CD4-positive, alpha-beta T cell treated with Interleukin-4 for 4 hours (primary cell): ENCODE measurements around the gene MEN1.
"Not testable (repeated sequence)": the region's sequence is repeated elsewhere in the genome, so short reads cannot be mapped to it uniquely, and the experiment has no call there.

Experiments
- DNase-seq: peaks from one replicate; pipeline ENCODE4 v3.0.0-alpha.2; 2020

MEN1 gene

GRCh38 chr11:64810271-64810890, at the start of gene MEN1:
Gene MEN1, minus strand, starts transcription at chr11:64810551. Its CDS starts 442 bp downstream, at chr11:64810109.
- DNase-seq, result peak; percentile 75

- peak; percentile 79 for DNase-seq
Observed at GRCh38 chr11:64859542-64860414, 49.4 kb upstream of the MEN1 start.

GRCh38 chr11:64858467-64859263, 48.3 kb upstream of the MEN1 start:
- DNase-seq, result peak; percentile 51

GRCh38 chr11:64857485-64857884, 47.1 kb upstream of the MEN1 start:
- DNase-seq, result no peak

GRCh38 chr11:64856382-64857227, 46.3 kb upstream of the MEN1 start:
- DNase-seq, result peak; percentile 47

- no peak for DNase-seq
Observed at GRCh38 chr11:64855596-64856304, 45.4 kb upstream of the MEN1 start.

- peak; percentile 59 for DNase-seq
Observed at GRCh38 chr11:64854534-64855502, 44.5 kb upstream of the MEN1 start.

- no peak for DNase-seq
Observed at GRCh38 chr11:64854157-64854533, 43.8 kb upstream of the MEN1 start.

- peak; percentile 23 for DNase-seq
Observed at GRCh38 chr11:64853709-64854108, 43.4 kb upstream of the MEN1 start.

- DNase-seq, result no peak
Observed at GRCh38 chr11:64852804-64853509, 42.6 kb upstream of the MEN1 start.

- DNase-seq, result no peak
Observed at GRCh38 chr11:64851831-64852351, 41.5 kb upstream of the MEN1 start.

GRCh38 chr11:64850979-64851567, 40.7 kb upstream of the MEN1 start:
- DNase-seq, result peak; percentile 56

- DNase-seq, result no peak
Observed at GRCh38 chr11:64849598-64850356, 39.4 kb upstream of the MEN1 start.

GRCh38 chr11:64848826-64849597, 38.7 kb upstream of the MEN1 start:
- DNase-seq, result no peak

- no peak for DNase-seq
Observed at GRCh38 chr11:64848214-64848825, 38.0 kb upstream of the MEN1 start.

- DNase-seq, result peak; percentile 86
Observed at GRCh38 chr11:64846998-64847666, 36.8 kb upstream of the MEN1 start.

GRCh38 chr11:64845776-64846129, 35.4 kb upstream of the MEN1 start:
- DNase-seq, result not testable (repeated sequence)
